Activated CD8-positive, alpha-beta T cell treated with anti-CD3 and anti-CD28 coated beads, Interleukin-2, amount 10 ng/mL, durations not matched to agents 7 days and 5 days (primary cell): ENCODE measurements around the gene OVOL1. TPM values are rescaled to one million over a fixed set of nuclear protein-coding genes. Genes with fewer than 3 reads are reported as not detected.

Experiments
- ATAC-seq: fragments of 150-1000 bp; cut with Tn5 transposase; one replicate; pipeline ENCODE4 v1.10.0; 2021; ENCODE audit warnings: moderate library complexity
- CTCF ChIA-PET: fragments of 350-600 bp; sonication (Branson Sonifier 250); formaldehyde crosslinking; loops from one replicate; lab custom pipeline; 2021; ENCODE audit warnings: antibody characterized with exemption; lab: Charles Lee
- POLR2A ChIA-PET: fragments of 350-600 bp; sonication (Branson Sonifier 250); formaldehyde crosslinking; loops from one replicate; lab custom pipeline; 2021; ENCODE audit warnings: antibody characterized with exemption; lab: Charles Lee
- DNase-seq: peaks from one replicate; pipeline ENCODE4 v3.0.0-alpha.2; 2020
- H3K27ac Mint-ChIP-seq: one replicate; pipeline ENCODE4 v1.8.0; 2021; ENCODE audit warnings: mild to moderate bottlenecking, mixed read lengths
- H3K27me3 Mint-ChIP-seq: one replicate; pipeline ENCODE4 v1.8.0; 2021; ENCODE audit warnings: low read depth, mixed read lengths
- H3K36me3 Mint-ChIP-seq: one replicate; pipeline ENCODE4 v1.8.0; 2021; ENCODE audit warnings: low read depth, mixed read lengths
- H3K4me1 Mint-ChIP-seq: one replicate; pipeline ENCODE4 v1.8.0; 2021; ENCODE audit warnings: low read depth, mixed read lengths
- H3K4me3 Mint-ChIP-seq: one replicate; pipeline ENCODE4 v1.8.0; 2021; ENCODE audit warnings: mild to moderate bottlenecking, mixed read lengths
- H3K9me3 Mint-ChIP-seq: one replicate; pipeline ENCODE4 v1.8.0; 2022; ENCODE audit warnings: mixed read lengths; ENCODE audit not compliant: insufficient read depth
- total RNA-seq, 2 experiments: library from RNA; stranded (reverse); gene quantifications; one replicate each; pipeline ENCODE4 v1.2.3, GENCODE V29; 2021

OVOL1 gene
- total RNA-seq, 2 experiments from 2014 or later = 0.08 TPM; not detected in 1

- POLR2A ChIA-PET = no interaction called here
- CTCF ChIA-PET = interaction anchor here (1.1 to 4.3 kb wide), 3 partner anchors 13 to 92 kb away, joined by 3 to 14 read pairs (median 3); partner anchors contain the start of gene KAT5
- H3K4me3 Mint-ChIP-seq = no peak overlapping the region
Measured at GRCh38 chr11:65803797-65804492, 17.1 kb downstream of the OVOL1 start.

DNA sequence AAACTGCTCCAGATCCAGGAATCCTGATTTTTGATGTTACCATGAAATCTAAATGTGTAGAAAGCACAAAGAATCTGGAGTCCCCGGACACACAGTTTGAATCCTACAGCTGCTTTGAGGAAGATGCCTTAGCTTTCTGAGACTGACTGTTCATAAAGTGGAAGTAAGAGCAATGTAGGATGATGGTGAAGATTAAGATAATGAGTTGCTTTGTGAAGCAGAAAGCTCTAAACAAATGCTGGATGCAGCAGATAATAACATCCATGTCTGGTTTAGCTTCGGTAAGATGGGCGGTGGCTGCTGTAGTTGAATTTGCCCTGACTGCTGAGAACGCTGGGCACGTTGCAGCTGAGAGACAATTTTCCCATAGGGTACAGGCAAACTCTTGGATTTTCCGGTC, 20.1 kb downstream of the OVOL1 start:
- DNase-seq (no peak), ATAC-seq (no peak)
- Mint-ChIP-seq H3K9me3 (no peaks in the 10 kb centered on the region), H3K4me1 (peaks cover 5% of the 10 kb centered on the region), H3K27me3 (peaks cover 21% of the 10 kb centered on the region), H3K4me3 (no peak overlapping the region), H3K27ac (no peak overlapping the region), H3K36me3 (no peaks in the 10 kb centered on the region)
- ChIA-PET CTCF (interaction anchor here (0.6 to 3.0 kb wide), 6 partner anchors 9 to 844 kb away, joined by 3 to 19 read pairs (median 4); partner anchors contain the start of gene AP5B1), POLR2A (interaction anchor here (1.1 kb wide), 1 partner anchor 27 kb away, joined by 4 read pairs; the partner anchor contains the start of gene AP5B1)

More at GRCh38 chr11:65803797-65804492, 17.1 kb downstream of the OVOL1 start:
- DNase-seq (no peak), ATAC-seq (peak; percentile 56)
- peaks cover 8% of the 10 kb centered on the region for H3K4me1 Mint-ChIP-seq
- H3K36me3 Mint-ChIP-seq = no peaks in the 10 kb centered on the region
- peaks cover 21% of the 10 kb centered on the region for H3K27me3 Mint-ChIP-seq
- H3K9me3 Mint-ChIP-seq = no peaks in the 10 kb centered on the region
- H3K27ac Mint-ChIP-seq = no peak overlapping the region

DNA sequence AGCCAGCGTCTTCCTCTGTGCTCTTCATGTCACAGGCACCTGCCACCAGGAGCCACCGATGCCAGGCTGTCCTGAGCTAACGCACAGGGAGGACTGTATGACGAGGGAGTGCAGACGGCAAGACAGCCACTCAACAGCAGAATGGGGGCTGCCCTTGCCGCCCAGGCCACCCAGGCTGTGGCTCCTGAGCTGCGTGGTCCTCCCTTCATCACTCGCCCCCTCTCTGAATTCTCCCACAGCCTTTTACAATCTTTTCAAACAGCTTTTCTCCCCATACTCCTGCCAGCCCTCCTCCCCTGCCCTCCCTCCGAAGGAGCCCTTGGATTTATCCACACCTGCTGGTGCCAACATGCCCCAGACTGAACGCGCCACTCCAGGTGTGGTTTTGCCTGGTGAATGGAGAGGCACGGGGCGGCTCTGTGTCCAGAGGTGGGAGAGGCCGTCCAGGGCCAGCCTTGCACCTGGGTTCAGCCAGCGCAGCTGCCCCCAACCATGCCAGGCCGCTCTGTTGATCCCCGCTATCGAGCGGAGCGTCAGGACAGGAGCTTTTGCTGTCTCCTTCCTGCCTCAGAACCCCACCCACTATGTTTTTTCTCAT, 22.0 kb downstream of the OVOL1 start:
- no peak overlapping the region for H3K4me3 Mint-ChIP-seq
- CTCF ChIA-PET = interaction anchor here (1.1 to 3.0 kb wide), 3 partner anchors 9 to 237 kb away, joined by 4 to 19 read pairs (median 9); partner anchors contain the start of gene AP5B1
- POLR2A ChIA-PET = no interaction called here
- no peak for DNase-seq
- H3K36me3 Mint-ChIP-seq = no peaks in the 10 kb centered on the region
- H3K9me3 Mint-ChIP-seq = no peaks in the 10 kb centered on the region
- no peak for ATAC-seq
- no peak overlapping the region for H3K27ac Mint-ChIP-seq
- peaks cover 17% of the 10 kb centered on the region for H3K27me3 Mint-ChIP-seq
- H3K4me1 Mint-ChIP-seq = peaks cover 4% of the 10 kb centered on the region

DNA sequence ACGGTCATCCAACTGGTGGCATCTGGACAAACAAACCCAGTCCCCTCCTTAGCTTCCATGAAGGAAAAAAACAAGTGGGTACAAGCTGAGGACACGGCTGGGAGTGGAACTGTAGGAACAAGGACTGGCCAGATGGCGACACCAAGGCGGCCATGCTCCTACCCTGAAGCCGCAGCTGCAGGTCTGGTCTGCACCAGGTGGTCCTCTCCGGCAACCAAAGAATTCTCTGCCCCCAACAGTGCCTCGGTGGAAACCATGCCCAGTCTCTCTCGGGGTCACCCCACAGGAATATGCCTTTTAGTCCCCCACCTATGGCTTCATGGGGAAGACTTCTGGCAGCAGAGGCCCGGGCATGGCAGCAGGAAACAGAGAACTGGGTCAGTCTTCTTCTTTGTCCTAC, 22.6 kb downstream of the OVOL1 start:
- Mint-ChIP-seq H3K9me3 (no peaks in the 10 kb centered on the region), H3K4me3 (no peak overlapping the region), H3K27ac (no peak overlapping the region), H3K27me3 (peaks cover 19% of the 10 kb centered on the region), H3K4me1 (no peaks in the 10 kb centered on the region), H3K36me3 (no peaks in the 10 kb centered on the region)
- DNase-seq (no peak), ATAC-seq (no peak)
- POLR2A ChIA-PET = interaction anchor here (0.5 kb wide), 1 partner anchor 119 kb away, joined by 3 read pairs; no protein-coding TSS in a partner anchor
- CTCF ChIA-PET = interaction anchor here (0.8 to 3.0 kb wide), 7 partner anchors 14 to 187 kb away, joined by 3 to 19 read pairs (median 3); partner anchors contain the start of genes AP5B1 and MUS81

GRCh38 chr11:65810046-65810868, 23.4 kb downstream of the OVOL1 start:
- POLR2A ChIA-PET = interaction anchor here (0.5 kb wide), 1 partner anchor 118 kb away, joined by 3 read pairs; no protein-coding TSS in a partner anchor
- H3K27me3 Mint-ChIP-seq = peaks cover 20% of the 10 kb centered on the region
- CTCF ChIA-PET = interaction anchor here (0.8 to 1.1 kb wide), 7 partner anchors 13 to 186 kb away, joined by 3 to 6 read pairs (median 3); partner anchors contain the start of genes AP5B1 and MUS81
- H3K4me1 Mint-ChIP-seq = no peaks in the 10 kb centered on the region
- H3K27ac Mint-ChIP-seq = no peak overlapping the region
- no peaks in the 10 kb centered on the region for H3K36me3 Mint-ChIP-seq
- no peaks in the 10 kb centered on the region for H3K9me3 Mint-ChIP-seq
- no peak overlapping the region for H3K4me3 Mint-ChIP-seq
- DNase-seq = no peak
- ATAC-seq = peak; percentile 53

DNA sequence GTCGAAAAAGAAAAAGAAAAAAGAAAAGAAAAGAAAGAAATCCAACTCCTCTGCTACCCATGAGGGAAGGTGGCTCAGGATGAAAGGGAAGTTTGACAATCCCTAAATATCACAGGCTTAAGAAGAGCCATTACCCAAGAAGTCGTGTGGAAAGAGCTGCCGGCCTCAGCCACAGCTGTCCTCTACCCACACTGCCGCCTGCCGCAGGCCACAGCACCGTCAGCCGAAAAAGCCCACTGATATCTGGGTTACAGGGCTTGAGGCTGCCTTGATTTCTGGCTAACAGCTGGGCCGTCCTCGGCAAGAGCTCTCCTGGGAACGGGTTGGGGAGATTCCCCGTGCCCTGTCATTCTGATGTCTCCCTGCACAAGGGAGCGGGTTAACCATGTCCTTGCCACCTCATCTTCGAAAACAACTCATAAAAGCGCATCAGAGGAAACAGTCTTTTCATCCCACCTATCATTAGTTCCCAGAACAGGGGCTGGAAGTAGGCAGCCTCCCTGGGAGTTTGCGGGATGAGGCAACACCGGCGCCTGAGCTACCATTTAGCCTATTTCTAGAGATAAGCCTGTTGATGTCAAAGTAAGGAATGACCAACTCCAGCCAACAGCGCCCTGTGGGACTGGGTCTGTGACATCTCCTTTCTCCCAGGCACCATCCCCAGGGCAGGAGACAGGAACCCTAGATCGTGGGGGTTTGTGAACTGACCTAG, 25.1 kb downstream of the OVOL1 start:
- CTCF ChIA-PET = interaction anchor here (1.2 to 12.1 kb wide), 3 partner anchors 9 to 35 kb away, joined by 3 to 210 read pairs (median 3); partner anchors contain the start of gene AP5B1
- H3K9me3 Mint-ChIP-seq = no peaks in the 10 kb centered on the region
- H3K4me1 Mint-ChIP-seq = peaks cover 6% of the 10 kb centered on the region
- peaks cover 18% of the 10 kb centered on the region for H3K27me3 Mint-ChIP-seq
- no peaks in the 10 kb centered on the region for H3K36me3 Mint-ChIP-seq
- H3K27ac Mint-ChIP-seq = no peak overlapping the region
- POLR2A ChIA-PET = no interaction called here
- H3K4me3 Mint-ChIP-seq = no peak overlapping the region
- ATAC-seq (no peak), DNase-seq (no peak)

DNA sequence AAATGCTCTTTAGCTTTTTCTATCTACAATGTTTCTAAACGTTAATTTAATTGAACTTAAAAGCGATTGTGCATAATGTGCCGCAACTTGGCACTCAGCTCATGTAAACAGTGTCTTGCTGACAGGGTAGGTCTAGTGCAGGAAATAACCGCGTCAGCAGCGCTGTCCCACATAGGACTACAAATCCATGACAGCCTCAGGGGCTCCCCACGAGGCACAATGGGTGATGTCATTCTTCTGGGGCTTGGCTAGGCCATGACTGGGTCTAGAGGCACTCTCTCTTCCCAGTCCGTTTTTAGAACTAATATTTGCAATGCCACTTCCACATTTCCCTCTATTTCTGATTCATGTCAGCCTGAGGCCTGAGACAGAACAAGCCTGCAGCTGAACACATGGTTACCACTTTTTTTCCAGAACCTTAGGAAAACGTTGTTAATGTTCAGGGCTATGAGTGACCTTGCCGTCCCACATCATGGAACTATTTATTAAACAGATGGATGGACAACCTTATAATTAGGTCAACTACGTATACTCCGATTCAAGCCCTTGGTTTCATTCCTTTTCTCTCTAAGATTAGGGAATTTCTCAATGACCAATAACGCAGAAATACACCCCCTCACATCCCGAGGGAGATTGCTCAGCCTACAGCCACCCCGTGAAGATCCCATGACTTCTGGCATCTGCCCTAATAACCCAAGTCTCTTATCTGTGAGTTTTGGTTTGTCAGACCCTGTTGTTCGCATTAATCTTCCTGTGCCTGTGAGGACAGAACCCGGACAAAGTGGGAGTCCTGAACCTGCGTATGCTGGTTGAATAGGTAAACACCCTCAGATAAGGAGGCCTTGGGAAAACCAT, 27.5 kb downstream of the OVOL1 start:
- CTCF ChIA-PET = interaction anchor here (0.9 to 12.1 kb wide), 2 partner anchors 37 to 189 kb away, joined by 3 to 210 read pairs; partner anchors contain the start of gene AP5B1
- POLR2A ChIA-PET = interaction anchor here (0.6 kb wide), 1 partner anchor 103 kb away, joined by 3 read pairs; no protein-coding TSS in a partner anchor
- ATAC-seq = no peak
- Mint-ChIP-seq H3K4me3 (no peak overlapping the region), H3K9me3 (no peaks in the 10 kb centered on the region), H3K27me3 (peaks cover 10% of the 10 kb centered on the region), H3K27ac (no peak overlapping the region), H3K36me3 (no peaks in the 10 kb centered on the region), H3K4me1 (peaks cover 20% of the 10 kb centered on the region)
- no peak for DNase-seq

DNA sequence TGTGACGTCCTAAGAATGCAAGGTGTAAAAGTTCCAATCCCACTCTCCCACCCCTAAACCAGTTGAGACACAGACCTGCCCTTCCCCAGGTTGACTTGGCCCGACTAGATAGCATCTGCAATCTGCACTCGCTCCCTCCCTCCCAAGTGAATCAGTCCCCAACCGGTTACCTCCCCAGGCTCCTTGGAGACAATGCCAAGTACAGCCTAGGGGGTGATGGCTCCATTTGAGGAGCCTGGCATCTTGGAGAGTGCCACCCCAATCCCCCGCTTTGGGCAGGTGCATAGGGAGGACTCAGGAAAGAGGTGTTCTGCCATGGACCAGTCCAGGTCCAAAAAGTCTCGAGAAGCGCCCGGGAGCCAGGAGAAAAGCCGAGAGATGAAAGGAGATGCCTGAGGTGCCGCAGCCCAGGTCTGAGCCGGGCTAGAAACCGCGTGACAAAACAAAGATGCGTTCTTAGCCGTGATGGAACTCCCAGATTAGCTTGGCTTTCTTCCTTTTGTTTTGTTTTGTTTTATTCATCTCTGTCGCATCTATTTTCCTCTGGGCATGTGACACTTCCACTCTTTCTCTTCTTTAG, 28.2 kb downstream of the OVOL1 start:
- Mint-ChIP-seq H3K4me3 (no peak overlapping the region), H3K36me3 (no peaks in the 10 kb centered on the region), H3K27me3 (peaks cover 10% of the 10 kb centered on the region), H3K4me1 (peaks cover 20% of the 10 kb centered on the region), H3K9me3 (no peaks in the 10 kb centered on the region), H3K27ac (no peak overlapping the region)
- POLR2A ChIA-PET = no interaction called here
- ATAC-seq (no peak), DNase-seq (no peak)
- CTCF ChIA-PET = interaction anchor here (2.1 to 12.1 kb wide), 3 partner anchors 31 to 70 kb away, joined by 9 to 210 read pairs (median 28); partner anchors contain the start of gene AP5B1

DNA sequence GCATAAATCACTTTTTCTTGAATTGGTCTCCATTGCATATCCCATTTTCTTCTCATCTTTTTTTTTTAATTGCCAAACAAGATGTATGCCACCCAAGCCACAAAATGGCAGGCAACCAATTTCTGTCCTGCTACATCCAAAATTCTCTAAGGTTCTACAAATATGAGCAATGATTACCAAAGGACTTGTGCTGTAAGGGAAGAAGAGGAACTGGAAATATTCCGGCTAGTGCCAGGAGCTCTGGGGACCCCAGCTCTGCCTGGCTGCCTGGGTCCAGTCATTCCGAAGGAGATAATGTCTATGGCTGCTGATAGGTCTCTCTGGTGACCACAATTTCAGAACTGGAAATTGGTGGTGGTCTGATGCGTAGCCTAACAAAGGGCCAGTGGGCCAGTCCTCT, 29.8 kb downstream of the OVOL1 start:
- H3K27ac Mint-ChIP-seq = no peak overlapping the region
- H3K27me3 Mint-ChIP-seq = peaks cover 6% of the 10 kb centered on the region
- ChIA-PET POLR2A (interaction anchor here (0.8 to 2.0 kb wide), 2 partner anchors 37 to 104 kb away, joined by 3 to 8 read pairs; no protein-coding TSS in a partner anchor), CTCF (interaction anchor here (0.6 to 12.1 kb wide), 26 partner anchors 9 to 570 kb away, joined by 3 to 210 read pairs (median 5); partner anchors contain the start of genes AP5B1, CCDC85B, KAT5 and RNASEH2C)
- H3K9me3 Mint-ChIP-seq = no peaks in the 10 kb centered on the region
- no peak for ATAC-seq
- peak overlapping the region; percentile 76 for H3K4me3 Mint-ChIP-seq
- DNase-seq = no peak
- no peaks in the 10 kb centered on the region for H3K36me3 Mint-ChIP-seq
- peaks cover 20% of the 10 kb centered on the region for H3K4me1 Mint-ChIP-seq
